GM13976 (cell line): ENCODE measurements around the gene SLC18A3.

Source experiments
- DNase-seq: peaks from one replicate; pipeline ENCODE4 v3.0.0; 2012; ENCODE audit warnings: low spot score
- in situ Hi-C: fragments of 300-500 bp; cut with MboI; formaldehyde crosslinking; loops from one replicate; pipeline ENCODE4 v1.12.0; 2022; ENCODE audit warnings: low sequenced_read_pairs, mixed read lengths, inconsistent platforms; ENCODE audit not compliant: unreplicated experiment
- TF ChIP-seq, protein P1 (sequence below): IDR thresholded peaks from 2 replicates; pipeline ENCODE4 v1.5.1; 2012; ENCODE audit warnings: borderline replicate concordance, mild to moderate bottlenecking; ENCODE audit not compliant: insufficient read depth; ENCODE audit errors: extremely low read depth, missing control alignments, control extremely low read depth

Gene SLC18A3

GRCh38 chr10:49622426-49623425 is 12.6 kb downstream of the SLC18A3 start:
- no peak for DNase-seq
- TF ChIP-seq, protein P1, sequence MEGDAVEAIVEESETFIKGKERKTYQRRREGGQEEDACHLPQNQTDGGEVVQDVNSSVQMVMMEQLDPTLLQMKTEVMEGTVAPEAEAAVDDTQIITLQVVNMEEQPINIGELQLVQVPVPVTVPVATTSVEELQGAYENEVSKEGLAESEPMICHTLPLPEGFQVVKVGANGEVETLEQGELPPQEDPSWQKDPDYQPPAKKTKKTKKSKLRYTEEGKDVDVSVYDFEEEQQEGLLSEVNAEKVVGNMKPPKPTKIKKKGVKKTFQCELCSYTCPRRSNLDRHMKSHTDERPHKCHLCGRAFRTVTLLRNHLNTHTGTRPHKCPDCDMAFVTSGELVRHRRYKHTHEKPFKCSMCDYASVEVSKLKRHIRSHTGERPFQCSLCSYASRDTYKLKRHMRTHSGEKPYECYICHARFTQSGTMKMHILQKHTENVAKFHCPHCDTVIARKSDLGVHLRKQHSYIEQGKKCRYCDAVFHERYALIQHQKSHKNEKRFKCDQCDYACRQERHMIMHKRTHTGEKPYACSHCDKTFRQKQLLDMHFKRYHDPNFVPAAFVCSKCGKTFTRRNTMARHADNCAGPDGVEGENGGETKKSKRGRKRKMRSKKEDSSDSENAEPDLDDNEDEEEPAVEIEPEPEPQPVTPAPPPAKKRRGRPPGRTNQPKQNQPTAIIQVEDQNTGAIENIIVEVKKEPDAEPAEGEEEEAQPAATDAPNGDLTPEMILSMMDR = no peak
- in situ Hi-C loops = no loop called here

DNA sequence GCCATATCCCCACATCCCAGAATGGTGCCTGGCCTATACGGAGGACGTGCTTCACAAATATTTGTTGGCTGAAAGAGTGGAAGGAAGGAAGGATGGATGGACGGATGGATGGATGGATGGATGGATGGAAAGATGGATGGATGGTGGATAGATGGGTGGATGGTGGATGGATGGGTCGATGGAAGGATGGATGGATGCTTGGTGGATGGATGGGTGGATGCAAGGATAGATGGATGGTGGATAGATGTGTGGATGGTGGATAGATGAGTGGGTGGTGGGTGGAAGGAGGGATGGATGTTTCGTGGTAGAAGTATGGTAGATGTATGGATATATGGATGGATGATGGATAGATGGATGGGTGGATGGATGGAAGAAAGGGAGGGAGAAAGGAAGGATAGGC is 14.5 kb downstream of the SLC18A3 start:
- DNase-seq = no peak
- TF ChIP-seq, protein P1 = no peak
- in situ Hi-C loops = no loop called here

GRCh38 chr10:49625411-49625810 is 15.3 kb downstream of the SLC18A3 start:
- in situ Hi-C loops = no loop called here
- TF ChIP-seq, protein P1 = no peak
- no peak for DNase-seq

DNA sequence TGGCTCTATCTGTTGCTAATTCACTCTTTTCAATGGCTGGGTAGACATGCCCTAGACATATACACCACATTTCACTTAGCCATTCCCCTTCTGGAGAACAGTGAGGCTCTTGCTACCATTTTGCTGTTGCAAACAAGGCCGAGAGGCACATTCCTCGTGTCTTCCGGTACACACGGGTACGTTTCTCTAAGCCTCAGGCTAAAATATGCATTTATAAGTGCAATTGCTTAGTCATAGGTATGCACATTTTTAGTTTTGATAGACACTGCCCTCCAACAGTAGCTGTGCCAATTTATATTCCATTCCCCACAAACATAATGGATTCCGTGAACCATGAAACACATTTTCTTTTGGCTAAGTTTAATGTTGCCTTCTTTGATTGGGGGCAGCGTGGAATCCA is 16.9 kb downstream of the SLC18A3 start:
- no peak for DNase-seq
- in situ Hi-C loops = no loop called here

GRCh38 chr10:49627644-49628247 is 17.6 kb downstream of the SLC18A3 start:
- TF ChIP-seq, protein P1 = no peak
- no peak for DNase-seq
- in situ Hi-C loops = no loop called here

More for the DNA sequence above, 16.9 kb downstream of the SLC18A3 start:
- TF ChIP-seq, protein P1 = no peak

GRCh38 chr10:49628599-49628998 is 18.5 kb downstream of the SLC18A3 start:
- in situ Hi-C loops = no loop called here
- DNase-seq = no peak
- TF ChIP-seq, protein P1 = no peak
